GM19324 (cell line): Measurements from ENCODE around the gene AMN.

ENCODE experiments used
- ATAC-seq: cut with Tn5 transposase; IDR thresholded peaks from one replicate; pipeline ENCODE4 v1.9.1; 2021; ENCODE audit warnings: mild to moderate bottlenecking, moderate library complexity; ENCODE audit not compliant: unreplicated experiment, low FRiP score

AMN gene

DNA sequence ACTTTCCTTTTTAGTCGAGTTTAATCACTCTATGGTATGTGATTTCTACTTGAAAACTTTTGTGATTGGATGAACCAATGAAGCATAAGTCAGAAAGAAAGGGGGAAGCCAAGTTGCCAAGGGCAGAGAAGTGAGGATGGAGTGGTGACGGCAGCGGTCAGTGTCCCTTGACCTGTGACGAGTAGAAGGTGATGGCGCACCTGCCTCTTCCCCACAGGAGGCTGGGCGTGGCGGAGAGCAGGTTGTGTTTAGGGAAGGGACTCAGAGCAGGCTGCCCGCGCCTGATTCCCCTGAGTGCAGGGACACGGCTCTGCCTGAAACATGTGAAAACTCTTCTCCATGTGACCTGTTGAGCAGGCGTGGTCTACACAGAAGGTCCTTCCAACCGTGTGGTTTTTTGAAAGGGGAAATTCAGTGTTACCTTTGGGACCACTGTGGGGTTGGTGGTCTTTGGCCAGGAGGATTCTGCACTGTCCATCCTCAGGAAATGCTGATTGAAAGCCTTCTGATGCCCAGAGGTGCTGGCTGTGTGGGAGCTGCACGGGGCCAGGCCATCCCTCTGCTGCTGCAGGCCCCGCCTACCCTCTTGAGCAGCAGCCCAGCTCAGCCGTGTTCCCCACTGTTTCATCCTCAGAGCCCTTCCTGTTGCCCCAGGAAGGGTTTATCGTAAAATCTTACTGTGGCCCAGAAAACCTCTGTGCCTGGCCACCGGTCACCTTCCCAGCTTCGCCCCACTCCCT is 23.5 kb upstream of the AMN start:
- no peak for ATAC-seq

DNA sequence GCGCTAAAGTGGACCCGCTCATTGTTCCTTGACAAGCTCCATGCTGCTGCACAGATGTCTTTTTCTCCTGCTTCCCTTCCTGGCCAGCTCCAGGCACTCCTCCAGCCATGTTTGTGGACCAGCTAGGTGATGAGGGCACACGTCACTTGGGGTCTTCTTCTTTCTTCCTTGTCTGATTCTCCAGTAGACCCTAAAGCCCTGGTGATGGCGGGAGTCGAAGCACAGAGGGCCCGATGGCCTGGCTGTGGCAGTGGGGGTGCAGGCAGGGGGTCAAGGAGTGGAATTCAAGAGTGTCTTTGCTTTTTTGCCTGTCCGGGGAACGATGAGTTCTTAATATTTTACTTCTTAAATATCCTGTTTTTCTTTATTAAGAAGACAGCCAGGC is 23.0 kb upstream of the AMN start:
- no peak for ATAC-seq

DNA sequence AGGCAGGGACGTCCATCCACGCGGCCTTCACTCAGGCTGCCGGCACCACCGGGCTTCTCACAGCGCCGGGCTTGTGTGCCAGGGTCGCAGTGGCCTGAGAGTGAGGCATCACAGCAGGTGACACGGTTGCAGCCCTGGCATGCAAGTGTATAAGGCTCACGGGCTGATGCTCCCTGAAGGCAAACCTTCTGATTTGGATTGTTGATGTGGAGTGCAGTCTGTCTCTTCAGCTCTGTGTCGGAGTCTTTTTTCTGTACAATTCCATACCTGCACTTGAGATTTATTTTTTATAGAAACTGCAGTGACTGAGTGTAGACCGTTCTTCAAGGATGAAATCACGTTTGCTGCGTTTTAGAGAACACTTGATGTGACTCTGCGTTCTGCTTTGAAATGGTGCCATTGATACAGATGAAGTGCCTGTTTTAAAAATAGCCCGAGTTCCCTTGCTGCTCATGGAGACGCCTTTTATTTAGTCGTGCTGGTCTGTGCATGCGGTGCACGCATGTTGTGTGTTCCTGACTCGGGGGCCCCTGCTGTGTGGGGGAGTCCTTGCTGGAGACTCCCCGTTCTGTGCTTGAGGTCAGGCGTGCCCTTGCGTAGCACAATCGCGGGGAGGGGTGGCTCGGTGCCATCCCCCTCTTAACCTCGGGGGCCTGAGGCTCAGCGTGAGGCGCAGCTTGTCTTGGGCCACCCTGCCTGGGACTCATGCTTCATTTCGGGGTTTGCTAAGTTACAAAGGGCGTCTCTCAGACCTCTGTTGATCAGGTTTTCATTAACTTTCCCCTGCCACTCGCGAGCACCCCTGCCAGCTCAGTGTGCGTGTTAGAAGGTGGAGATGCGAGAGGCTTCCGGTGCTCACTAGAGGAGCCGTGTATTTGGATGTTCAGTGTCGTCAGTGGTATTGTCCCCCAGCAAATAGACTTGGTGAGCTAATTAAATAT is 21.6 kb upstream of the AMN start:
- peak; percentile 74 for ATAC-seq

DNA sequence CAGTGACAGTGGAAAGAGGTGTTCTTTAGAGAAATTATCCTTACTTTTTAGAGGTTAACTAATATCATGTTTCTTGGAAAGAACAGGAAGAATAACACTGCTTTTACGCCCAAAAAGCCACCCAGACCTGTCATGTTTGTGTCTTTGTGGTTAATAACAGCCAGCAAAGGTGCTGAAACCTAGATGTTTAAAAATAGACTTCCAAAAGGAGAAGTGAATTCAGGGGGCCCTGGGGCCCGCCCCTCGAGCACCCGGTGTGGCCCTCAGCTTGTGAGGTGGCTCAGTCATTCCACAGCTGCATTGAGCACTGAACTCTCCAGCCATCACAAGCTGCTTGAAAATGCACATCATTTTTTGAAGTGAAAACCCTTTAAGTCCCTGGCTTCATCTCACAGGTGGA is 20.8 kb upstream of the AMN start:
- ATAC-seq = peak; percentile 66

DNA sequence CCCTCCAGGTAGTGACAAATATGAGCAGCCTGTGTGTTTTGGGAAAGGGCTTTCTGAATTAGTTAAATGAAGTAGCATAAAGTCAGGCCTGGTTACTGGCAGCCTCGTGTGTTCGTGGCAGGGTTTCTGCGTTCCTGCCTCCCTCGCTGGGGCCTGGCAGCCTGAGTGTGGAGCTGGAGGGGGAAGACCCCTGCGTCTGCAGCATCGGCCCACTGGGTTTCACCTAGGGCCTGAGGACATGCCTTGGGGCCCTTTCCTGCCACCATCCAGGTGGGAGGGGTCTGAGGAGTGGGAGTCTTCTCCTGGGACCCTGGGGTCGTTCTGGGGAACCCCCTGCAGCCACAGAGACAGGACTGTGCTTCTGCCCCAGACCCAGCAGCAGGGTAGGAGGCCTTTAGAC is 20.4 kb upstream of the AMN start:
- no peak for ATAC-seq

DNA sequence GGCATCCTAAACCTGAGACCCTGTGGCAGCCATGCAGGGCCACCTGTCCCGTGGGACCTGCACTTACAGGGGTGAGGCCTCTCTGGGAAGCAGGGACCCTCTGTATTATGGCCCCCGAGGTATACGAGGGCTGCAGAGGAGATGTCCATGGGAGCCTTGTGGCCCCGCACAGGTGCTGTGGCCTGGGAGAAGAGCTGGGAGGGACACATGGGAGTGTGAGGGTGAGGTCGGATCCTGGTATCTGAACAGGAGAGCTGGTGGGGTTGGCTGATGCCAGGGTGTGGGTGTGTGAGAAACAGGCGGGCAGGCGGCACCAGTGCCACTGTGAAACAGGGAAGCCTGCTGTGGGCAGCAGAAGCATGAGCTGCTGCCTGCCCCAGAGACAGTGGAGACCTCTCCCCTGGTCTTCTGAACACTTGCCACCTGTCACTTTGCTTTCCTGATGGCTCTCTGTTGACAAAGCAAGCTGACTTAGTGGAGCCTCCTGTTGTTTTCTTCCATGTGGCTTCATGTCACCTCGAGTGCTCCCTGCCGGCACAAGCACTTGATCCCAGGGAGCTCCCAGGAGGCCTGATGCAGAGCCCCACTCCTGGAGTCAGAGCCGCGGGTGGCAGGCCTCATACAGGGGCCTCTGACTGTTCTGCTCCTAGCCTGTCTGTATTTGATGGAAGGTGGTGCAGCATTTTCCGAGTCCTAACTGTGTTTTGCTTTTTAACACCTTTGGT is 19.8 kb upstream of the AMN start:
- ATAC-seq = no peak

DNA sequence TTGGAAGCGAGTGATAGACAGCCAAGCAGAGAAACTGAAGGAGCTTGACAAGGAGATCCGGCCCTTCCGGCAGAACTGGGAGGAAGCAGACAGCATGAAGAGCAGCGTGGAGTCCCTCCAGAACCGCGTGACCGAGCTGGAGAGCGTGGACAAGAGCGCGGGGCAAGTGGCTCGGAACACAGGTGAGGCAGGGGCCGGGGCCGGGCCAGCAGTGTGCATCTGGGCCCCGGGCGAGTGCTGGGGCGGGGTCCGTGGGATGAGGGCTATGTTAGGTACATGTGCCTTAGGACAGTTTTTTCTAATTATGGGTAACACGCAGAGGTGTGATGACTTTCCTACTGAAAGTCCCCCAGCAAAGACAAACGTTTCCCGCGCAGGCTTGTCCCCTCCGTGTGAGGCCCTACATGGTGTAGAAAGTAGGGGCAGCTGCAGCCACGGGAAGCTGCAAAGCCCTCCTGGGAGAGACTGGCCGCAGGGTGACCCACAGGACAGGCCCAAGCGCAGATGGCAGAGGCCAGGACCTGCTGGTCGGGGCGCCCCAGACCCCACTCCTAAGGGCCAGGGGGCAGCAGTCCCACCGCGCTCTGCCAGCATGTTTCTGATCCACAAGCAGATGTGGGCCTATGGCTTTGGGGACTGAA is 19.1 kb upstream of the AMN start:
- ATAC-seq = no peak

DNA sequence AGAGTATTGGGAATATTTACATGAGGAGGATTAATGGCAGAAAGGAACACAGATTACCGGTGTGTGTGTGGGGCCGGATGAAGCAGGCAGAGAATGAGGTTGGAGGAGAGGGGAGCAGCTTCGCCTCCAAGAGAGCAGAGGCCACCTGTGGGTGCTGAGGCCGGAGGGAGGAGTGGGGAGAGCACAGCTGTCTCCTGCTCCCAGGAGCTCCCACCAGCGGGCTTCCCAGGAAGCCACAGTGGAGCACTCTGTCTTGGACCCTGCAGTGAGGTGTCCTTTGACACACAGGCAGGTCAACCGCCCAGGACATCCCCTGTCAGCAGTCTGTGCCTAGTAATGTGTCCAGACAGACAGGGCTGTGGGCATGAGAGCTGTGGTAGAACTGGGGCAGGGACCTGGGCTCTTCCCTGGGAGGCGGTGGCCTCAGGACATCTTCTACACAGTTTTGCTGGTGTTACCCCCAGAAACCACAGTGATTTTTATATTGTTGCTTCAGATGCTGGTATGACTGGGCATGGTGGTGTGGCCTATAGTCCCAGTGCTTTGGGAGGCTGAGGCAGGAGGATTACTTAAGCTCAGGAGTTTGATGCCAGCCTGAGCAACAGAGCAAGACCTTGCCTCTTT is 18.5 kb upstream of the AMN start:
- no peak for ATAC-seq

DNA sequence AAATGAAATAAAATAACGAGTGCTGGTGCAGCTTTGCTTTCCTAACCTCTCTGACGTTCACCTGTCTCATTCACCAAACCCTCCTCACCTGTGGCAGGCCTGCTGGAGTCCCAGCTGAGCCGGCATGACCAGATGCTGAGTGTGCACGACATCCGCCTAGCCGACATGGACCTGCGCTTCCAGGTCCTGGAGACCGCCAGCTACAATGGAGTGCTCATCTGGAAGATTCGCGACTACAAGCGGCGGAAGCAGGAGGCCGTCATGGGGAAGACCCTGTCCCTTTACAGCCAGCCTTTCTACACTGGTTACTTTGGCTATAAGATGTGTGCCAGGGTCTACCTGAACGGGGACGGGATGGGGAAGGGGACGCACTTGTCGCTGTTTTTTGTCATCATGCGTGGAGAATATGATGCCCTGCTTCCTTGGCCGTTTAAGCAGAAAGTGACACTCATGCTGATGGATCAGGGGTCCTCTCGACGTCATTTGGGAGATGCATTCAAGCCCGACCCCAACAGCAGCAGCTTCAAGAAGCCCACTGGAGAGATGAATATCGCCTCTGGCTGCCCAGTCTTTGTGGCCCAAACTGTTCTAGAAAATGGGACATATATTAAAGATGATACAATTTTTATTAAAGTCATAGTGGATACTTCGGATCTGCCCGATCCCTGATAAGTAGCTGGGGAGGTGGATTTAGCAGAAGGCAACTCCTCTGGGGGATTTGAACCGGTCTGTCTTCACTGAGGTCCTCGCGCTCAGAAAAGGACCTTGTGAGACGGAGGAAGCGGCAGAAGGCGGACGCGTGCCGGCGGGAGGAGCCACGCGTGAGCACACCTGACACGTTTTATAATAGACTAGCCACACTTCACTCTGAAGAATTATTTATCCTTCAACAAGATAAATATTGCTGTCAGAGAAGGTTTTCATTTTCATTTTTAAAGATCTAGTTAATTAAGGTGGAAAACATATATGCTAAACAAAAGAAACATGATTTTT is 17.1 kb upstream of the AMN start:
- no peak for ATAC-seq

DNA sequence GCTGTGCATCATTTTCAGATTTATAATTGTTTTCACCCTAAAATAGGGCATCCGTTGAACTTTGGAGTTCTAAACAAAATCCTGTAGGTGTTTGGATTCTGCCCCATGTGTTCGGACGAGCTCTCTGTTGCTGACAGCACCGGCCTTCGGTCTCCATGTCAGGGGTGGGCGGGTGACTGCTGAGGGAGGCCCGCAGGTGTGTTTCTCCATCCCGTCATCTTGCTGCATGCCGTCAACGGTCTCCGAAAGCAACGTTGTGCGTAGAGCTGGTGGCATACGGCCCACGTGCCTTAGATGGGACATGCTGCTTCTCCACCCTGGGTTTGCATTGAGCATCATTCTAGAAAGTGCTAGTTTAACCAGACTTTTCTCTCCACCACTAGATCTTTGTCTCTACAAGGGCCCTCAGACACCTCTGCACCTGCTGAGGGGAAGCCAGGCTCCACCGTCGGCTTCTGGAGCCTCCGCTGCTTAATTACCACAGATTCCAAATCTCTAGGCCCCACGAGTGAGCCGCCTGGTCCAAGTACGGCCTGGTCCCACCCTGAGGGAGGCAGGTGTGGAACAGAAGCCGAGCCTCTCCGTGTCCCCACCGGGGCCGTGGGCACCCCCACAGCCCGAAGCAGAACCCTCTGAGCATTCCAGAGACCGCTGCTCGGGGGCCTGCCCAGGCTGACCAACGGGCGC is 15.7 kb upstream of the AMN start:
- ATAC-seq = no peak

DNA sequence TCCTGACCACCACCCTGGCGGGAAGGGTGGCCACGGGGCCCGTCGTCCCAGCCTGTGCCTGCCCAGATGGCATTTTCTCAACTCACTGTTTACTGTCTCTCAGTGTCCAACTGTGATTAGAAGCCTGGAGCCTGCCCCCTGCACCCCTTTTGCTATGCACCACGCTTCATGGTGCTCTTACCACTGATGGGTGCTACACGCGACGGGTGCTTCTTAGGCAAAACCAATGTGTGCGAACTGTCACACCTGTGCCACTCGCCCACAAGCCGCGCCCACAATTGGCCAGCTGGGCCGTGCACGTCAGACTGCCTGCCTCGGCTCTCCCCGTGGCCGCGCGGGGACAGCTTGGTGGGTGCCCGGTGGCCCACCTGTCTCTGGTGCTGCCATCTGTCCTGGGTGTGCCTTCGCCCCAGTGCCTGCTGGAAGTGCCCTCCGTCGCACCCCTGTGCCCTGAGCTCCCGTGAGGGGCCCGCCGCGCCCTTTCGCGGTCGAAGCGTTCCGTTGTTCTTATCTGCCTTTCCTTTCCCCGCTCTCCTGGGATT is 15.1 kb upstream of the AMN start:
- ATAC-seq = no peak

DNA sequence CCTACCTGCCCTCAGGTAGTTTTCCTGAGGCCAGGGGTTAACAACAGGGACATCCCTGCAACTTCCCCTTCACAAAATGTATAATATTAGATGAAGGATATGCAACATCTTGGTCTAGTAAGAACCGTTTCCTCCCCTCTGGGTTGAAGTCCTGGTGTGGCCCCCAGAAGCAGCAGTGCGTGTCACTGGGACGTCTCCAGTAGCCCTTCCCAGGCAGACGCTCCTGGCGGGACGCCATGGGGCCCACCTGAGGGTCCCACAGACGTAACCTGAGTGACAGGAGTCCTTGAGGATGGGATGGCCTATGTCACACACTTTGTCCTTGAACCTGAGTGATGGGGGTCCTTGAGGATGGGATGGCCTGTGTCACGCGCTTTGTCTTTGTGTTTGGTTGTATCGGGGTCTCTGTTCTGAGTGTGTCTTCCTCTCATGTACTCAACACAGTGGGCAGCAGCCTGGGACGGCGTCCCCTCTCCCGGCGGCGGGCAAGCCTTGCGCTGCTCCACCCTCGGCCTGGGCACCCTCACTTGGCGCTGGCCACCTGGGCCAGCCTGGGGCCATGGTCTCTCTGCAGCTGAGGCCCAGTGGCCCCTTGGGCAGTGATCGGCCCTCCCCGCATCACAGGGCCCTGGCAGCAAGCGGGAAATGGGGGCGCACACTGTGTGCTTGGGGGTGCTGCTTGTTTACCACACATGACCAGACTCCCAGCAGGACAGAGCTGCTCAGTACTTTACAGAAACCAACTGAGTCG is 14.3 kb upstream of the AMN start:
- ATAC-seq = no peak

DNA sequence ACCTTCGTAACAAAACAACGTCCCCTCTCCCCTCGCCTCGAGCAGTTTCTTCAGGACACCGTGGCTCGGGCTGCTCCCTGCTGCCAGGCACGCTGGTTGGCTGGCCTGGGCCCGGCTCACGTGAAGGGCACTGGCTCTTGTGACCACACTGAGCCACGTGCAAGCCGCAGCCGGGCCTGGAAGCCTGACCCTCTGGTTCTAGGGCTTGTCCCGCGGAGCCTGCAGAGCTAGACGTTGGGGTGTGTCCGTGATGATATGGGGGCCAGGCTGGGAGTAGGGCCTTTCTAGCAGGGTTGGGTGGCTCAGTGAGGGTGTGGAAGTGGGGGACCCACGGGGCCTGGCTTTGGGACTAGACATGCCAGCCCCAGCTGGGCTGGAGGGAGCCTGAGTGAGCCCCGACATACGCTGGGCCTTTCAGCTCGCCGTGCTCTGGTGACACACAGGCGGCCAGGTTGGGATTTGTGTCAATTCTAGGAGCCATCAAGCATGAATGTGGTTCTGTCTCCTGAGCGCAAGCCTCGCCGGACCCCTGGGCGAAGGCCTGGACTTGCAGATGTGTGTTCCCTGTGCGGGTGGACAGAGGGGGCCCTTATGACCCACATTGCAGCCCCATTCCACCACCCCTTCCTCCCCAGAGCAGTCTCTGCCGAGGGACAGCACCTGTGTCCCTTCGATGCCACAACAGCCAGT is 13.6 kb upstream of the AMN start:
- ATAC-seq = no peak

DNA sequence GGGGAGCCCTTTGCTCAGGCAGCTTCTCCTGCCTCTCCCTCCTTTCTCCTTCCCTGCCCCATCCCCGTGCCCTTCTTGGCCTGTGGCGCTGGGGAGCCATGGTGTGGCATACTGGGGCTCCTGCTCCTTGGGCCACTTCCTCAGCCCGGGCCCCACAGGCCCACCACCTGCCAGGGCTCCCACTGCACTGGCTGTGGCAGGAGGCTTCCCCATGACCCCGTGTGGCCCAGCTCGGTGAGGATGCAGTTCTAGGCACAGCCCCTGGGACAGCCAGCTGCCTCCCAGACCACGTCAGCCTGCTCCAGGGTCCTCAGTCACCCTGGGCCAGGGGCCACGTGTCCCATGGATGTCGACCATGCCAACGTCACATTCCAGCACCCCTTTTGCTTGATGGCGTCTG is 13.0 kb upstream of the AMN start:
- ATAC-seq = no peak

DNA sequence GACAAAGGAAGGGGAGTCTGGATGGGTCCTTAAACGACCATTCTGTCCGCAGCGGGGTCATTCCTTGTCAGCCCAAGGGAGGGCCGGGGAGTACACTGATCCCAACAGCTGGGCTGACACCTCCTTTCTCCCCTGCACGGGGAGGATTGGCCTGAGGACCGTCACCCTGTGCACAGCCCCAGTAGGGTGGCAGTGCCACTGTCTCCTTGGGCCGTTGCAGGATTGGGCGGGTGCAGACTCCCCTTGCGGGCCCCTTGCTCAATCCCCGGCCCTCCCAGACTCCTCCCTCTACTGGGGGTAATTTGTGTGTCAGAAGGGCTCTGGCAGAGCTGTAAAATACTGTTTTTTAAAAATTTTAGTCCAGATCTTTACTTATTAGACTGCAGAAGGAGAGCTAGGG is 12.6 kb upstream of the AMN start:
- no peak for ATAC-seq

DNA sequence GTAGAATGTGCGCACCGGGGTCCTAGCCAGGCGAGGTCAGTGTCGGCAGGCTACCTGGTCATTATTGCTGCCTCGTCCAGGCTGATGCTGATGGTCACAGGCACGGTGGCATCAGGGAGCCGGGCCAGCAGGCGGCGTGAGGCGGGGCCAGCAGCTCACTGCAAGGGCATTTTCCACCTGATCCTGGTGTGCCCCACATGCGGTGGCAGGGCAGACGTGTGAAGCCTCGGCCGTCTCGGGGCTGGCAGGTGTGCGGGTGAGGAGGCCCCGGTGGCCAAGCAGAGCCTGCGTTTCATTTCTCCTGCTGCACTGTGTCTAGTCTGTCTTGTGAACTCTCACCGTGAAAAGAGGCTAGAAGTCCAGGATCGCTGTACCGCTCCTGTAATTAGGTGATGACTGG is 12.0 kb upstream of the AMN start:
- no peak for ATAC-seq

DNA sequence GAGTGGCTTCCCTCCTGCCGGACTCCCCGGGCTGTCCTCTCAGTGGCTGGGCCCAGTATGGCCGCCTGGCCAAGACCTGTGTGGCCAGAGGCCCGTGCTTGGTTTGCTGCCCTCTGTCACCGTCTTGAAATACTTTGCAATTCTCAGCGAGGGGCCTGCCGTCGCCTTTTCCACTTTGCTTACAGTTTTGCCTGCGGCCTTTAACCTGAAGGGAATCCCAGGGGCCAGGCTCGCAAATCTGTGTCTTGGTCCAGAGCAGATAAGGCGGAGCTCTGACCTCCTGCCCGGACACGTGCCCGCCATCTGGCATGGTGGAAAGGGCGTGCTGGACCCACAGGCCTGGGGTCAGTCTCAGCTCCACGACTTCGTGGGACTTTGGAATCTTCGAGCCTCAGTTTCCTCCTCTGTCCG is 10.9 kb upstream of the AMN start:
- ATAC-seq = no peak
